ENCODE measurements around the gene ATOSB.
"Not testable (repeated sequence)": the region's sequence is repeated elsewhere in the genome, so short reads cannot be mapped to it uniquely, and the experiment has no call there.

Gene ATOSB

GRCh38 chr9:35115680-35116538, at the start of gene ATOSB:
ATOSB (minus strand) TSS chr9:35115862; CDS start chr9:35108274, 7,588 bp downstream.
- peak; percentile 95 for DNase-seq

- no peak for DNase-seq
Measured at GRCh38 chr9:35164711-35165110, 49.0 kb upstream of the ATOSB start.

GRCh38 chr9:35163413-35163812, 47.8 kb upstream of the ATOSB start:
- no peak for DNase-seq

GRCh38 chr9:35162605-35163315, 47.1 kb upstream of the ATOSB start:
- peak; percentile 34 for DNase-seq

GRCh38 chr9:35161713-35162604, 46.3 kb upstream of the ATOSB start, which contains the start of gene UNC13B:
UNC13B (plus strand) TSS chr9:35162009; CDS start chr9:35162284, 275 bp downstream.
- peak; percentile 97 for DNase-seq

DNA sequence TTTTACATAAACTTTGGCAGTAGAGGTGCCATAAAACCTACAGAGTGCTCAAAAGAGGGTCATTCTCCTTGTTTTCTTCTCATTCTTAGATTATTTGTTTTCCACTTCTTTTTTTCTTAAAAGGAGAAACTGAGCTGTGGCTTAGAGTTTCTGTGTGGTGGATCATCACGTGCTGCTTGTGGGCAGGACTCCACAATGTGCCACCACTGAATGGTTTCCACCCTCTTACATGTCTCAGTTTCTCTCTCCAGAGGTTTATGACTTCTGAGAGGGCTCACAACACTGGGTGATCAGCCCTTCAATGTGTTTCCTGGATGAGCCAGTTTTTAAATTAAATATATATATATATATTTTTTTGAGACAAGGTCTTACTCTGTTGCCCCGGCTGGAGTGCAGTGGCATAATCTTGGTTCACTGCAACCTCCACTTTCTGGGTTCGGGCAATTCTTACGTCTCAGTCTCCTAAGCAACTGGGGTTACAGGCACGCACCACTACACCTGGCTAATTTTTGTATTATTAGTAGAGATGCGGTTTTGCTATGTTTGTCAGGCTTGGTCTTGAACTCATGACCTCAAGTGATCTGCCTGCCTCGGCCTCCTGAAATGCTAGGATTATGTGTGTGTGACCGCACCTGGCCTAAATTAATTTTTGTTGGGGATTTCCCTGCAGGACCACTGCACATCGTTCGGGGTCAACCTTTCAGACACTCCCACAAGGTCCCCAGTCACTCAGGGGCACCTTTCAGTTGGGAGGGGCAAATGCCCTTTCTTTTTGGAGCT, 43.0 kb upstream of the ATOSB start:
- no peak for DNase-seq

GRCh38 chr9:35157836-35158235, 42.2 kb upstream of the ATOSB start:
- not testable (repeated sequence) for DNase-seq

DNA sequence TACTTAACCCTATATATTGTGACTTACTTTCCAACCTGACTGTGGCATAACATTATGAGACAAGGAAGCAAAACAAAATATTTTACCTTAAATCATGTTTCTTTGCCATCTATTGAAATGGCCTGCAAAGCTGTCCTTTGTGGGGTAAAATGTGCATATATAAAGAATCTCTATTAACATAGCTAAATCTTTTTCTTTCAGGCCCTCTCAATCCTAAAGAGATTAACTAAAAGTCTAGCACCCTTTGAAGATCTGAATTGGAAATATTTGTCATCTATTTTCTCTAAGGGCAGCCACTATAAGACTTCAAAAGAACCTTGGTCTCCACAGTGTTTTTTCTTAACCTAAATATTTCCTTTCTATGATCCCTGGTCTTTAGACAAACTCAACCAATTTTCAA, 41.1 kb upstream of the ATOSB start:
- DNase-seq, result no peak

DNA sequence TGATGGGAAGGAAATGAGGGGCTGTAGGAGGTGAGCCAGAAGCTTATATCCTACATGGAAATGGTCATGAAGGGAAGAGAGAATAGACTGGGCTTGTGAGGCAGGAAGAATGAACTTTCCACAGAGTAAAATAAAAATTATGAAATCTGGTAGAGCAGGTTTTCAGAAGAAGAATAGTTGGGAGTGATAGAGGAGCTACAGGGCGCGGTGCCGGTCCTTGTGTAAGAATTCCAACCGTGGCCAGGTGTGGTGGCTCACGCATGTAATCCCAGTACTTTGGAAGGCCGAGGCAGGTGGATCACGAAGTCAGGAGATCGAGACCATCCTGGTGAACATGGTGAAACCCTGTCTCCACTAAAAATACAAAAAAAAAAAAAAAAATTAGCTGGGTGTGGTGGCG, 37.3 kb upstream of the ATOSB start:
- no peak for DNase-seq

- DNase-seq, result not testable (repeated sequence)
Measured at GRCh38 chr9:35147941-35148563, 32.4 kb upstream of the ATOSB start.

GRCh38 chr9:35142037-35142436, 26.4 kb upstream of the ATOSB start:
- no peak for DNase-seq

GRCh38 chr9:35140093-35140492, 24.4 kb upstream of the ATOSB start:
- no peak for DNase-seq

- DNase-seq, result no peak
Measured at GRCh38 chr9:35136866-35137265, 21.2 kb upstream of the ATOSB start.

- DNase-seq, result no peak
Measured at GRCh38 chr9:35135988-35136387, 20.3 kb upstream of the ATOSB start.

DNA sequence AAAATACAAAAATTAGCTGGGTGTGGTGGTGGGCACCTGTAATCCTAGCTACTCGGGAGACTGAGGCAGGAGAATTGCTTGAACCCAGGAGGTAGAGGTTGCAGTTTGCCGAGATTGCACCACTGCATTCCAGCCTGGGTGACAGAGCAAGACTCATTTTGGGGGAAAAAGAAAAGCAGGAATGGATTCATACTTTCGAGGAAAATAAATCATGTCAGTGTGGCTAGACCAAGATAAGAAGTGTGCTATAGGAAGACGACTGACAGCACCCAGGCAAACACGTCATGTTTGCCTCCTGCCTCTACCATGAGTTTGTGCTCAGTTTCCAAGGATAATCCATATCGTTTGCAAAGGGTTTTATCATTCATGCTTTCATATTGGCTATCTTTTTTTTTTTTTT, 19.3 kb upstream of the ATOSB start:
- DNase-seq, result no peak

DNA sequence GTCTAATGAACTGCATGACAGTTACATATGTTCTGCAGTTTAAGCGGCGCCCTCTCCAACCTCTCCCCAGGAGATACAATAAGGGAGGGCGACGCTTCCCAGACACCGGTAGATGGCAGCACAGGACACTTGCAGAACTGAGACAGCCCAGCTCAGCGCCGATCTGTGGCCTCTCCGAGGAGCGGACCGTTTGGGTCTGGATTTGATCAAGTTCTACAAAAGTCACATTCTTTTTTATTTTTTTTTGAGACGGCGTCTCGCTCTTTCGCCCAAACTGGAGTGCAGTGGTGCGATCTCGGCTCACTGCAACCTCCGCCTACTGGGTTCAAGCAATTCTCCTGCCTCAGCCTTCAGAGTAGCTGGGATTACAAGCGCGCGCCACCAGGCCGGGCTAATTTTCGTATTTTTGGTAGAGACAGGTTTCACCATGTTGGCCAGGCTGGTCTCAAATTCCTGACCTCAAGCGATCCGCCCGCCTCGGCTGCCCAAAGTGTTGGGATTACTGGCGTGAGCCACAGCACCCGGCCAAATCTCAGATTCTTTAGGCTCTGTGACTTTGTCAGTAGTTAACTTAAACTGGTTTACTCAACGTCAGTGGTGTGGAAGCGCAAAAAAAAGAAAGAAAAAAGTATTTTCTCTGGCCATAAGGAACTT, 1.4 kb upstream of the ATOSB start:
- DNase-seq, result peak; percentile 95

DNA sequence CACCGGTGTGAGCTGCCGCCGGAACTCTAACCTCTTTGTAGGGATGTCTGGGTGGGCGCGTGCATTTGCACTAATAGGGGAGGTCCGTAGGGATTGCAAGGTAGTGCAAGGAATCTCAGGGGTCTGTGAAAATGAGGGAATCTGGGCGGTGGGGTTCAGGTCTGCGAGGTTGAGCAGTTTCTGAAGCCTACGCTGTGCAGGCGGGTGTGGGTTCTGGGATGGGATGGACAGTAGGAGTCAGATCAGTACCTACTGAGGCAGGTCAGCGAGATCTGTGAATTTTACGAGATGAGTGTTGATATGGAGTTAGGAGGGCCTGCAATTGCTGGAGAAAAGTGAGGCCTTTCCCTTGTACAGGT, 856 bp upstream of the ATOSB start:
- DNase-seq, result no peak

GRCh38 chr9:35114840-35115628, 628 bp downstream of the ATOSB start:
- no peak for DNase-seq

GRCh38 chr9:35114113-35114839, 1.4 kb downstream of the ATOSB start:
- DNase-seq, result no peak

All from NCI-H1092 treated with DMSO at 0.1 percent for 48 hours (cell line).